HL-60/S4 treated with phorbol 12-myristate 13-acetate at 8.2 ng/mL for 4 days and 3 days (cell line): ENCODE data around the gene RNF44.

Experiments used
- in situ Hi-C: fragments of 300-500 bp; cut with MboI; formaldehyde crosslinking; loops from 2 replicates; pipeline ENCODE4 v1.15.0; 2022; ENCODE audit warnings: low sequenced_read_pairs

RNF44 gene

DNA sequence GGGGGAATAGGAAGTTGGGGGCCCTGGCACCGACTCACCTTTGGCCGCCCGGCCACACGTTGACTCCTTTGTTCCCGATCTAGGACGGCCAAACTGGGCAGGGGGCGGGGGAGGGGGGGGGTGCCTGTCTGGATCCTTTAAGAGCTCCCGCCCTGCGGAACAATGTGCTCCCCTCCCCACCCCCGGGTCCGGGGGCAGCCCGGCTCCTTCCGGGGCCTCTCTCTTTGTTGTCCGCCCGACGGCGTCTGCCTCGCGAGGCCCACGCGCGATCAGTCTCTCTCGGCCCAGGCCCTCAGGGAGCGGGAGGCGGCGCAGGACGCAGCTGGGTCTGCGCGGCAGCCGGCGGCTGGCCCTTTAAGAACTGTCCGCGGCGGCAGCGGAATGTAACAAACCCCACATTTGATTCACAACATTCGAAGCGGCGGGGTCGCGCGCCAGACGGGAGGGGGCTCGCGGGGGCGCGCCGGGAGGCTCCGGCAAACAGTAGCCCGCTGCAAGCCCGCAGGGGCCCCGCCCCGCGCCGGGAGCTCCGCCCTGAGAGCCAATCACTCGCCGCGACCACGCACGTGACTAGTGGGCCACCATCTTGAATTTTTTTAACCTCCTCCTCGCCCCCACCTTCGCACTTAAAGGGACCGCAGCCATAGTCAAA lies at the start of gene RNF44:
RNF44 (minus strand) TSS at position 501 of the 652 bp plus-strand sequence. CDS start 4,930 bp downstream, outside the sequence.
- in situ Hi-C loops: no loop called here

GRCh38 chr5:176583076-176583475 lies 45.9 kb upstream of the RNF44 start:
- in situ Hi-C loops: no loop called here

GRCh38 chr5:176581361-176581760 lies 44.2 kb upstream of the RNF44 start:
- in situ Hi-C loops: no loop called here

DNA sequence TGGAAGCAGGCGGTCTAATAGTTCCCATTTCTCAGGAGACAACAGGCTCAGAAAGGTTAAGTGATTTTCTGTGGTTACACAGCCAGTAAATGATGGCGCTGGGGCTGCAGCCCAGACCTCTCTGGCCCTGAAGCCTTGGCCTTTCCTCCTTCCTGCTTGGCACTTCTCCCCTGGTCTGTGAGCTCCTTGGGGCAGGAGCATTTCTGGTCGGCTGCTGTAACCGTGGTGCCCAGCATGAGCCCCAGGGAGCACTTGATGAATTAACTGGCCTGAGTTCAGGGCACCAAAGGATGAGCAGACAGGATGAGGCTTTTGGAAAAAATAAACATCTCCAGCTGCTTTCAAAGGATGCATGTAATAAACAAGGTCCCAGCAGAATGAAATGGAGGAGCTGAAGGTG lies 42.1 kb upstream of the RNF44 start:
- in situ Hi-C loops: no loop called here

DNA sequence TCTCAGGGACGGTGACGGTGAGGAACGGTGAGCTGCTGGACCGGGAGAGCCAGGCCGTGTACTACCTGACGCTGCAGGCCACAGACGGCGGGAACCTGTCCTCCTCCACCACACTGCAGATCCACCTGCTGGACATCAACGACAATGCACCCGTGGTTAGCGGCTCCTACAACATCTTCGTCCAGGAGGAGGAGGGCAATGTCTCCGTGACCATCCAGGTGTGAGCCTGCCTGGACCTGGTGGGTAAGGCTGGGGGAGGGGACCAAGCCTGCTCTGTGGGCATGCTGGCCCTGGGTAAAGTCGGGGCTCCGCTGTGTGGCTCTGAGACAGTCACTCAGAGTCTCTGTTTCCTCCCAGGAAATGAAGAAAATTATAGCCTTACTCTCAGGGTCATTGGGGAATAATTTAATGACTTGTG lies 41.2 kb upstream of the RNF44 start:
- in situ Hi-C loops: no loop called here

DNA sequence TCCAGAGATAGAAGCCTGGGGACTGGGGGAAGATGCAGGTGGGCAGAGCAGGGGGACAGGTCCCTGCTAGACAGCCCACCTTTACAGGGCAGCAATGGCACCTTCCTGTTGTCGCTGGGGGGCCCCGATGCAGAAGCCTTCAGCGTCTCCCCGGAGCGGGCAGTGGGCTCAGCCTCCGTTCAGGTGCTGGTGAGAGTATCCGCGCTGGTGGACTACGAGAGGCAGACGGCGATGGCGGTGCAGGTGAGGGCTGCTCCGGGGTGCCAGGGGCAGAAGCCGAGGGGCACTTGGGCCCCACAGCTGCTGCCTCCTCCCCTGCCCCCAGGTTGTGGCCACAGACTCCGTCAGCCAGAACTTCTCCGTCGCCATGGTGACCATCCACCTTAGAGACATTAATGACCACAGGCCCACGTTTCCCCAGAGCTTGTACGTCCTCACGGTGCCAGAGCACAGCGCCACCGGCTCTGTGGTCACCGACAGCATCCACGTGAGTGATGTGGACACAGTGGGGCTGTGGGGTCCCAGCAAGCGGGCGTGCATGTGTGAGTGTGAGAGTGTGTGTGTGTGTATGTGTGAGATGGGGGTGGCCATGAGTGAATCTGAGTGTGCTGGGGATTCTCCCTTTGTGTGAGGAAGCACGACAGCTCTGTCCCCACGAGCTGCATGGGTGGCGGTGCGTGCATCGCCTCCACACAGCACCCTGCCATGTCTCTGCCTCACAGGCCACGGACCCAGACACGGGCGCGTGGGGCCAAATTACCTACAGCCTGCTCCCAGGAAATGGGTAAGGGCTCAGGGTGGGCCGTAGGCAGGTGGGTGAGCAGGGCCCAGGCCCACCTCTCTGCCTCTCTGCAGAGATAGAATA lies 40.3 kb upstream of the RNF44 start:
- in situ Hi-C loops: no loop called here

DNA sequence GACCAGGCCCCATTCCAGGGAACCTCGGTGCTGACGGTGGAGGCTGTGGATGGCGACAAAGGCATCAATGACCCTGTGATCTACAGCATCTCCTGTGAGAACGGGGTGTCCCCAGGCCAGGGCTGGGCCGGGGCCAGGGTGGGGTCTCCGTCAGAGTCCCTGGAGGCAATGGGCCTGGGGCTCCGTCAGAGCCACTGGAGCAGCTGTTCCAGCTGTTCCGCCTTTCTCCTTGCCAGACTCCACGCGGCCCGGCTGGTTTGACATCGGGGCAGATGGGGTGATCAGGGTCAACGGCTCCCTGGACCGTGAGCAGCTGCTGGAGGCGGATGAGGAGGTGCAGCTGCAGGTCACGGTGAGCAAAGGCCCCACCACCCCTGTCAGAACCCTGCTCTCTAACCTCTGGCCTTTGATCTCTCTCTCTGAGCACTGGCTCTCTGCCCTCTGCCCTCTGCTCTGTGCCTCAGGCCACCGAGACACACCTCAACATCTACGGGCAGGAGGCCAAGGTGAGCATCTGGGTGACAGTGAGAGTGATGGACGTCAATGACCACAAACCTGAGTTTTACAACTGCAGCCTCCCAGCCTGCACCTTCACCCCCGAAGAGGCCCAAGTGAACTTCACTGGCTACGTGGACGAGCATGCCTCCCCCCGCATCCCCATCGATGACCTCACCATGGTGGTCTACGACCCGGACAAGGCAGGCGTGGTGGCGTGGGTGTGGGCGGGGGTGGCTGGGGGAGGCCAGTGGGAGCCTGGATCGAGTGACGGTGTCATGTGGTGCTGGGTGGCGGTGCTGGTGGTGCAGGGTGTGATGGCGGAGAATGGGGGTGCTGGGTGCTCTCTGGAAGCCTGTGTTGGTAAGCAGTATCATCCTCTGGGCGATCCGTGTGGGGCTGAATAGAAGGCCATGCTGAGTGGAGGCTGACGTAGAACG lies 38.6 kb upstream of the RNF44 start:
- in situ Hi-C loops: no loop called here

DNA sequence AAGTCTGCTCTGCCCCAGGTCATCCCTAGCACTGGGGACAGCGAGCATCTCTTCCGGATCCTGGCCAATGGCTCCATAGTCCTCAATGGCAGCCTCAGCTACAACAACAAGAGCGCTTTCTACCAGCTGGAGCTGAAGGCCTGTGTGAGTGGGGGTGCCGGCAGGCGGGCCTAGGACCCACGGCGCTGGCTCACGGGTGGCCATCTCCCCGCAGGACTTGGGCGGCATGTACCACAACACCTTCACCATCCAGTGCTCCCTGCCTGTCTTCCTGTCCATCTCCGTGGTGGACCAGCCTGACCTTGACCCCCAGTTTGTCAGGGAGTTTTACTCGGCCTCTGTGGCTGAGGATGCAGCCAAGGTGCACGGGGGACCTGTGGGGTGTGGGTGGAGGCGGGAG lies 37.9 kb upstream of the RNF44 start:
- in situ Hi-C loops: no loop called here

- in situ Hi-C loops: no loop called here
These were observed 37.0 kb upstream of the RNF44 start for GRCh38 chr5:176574297-176574591.

GRCh38 chr5:176573564-176574296 lies 36.5 kb upstream of the RNF44 start:
- in situ Hi-C loops: no loop called here

DNA sequence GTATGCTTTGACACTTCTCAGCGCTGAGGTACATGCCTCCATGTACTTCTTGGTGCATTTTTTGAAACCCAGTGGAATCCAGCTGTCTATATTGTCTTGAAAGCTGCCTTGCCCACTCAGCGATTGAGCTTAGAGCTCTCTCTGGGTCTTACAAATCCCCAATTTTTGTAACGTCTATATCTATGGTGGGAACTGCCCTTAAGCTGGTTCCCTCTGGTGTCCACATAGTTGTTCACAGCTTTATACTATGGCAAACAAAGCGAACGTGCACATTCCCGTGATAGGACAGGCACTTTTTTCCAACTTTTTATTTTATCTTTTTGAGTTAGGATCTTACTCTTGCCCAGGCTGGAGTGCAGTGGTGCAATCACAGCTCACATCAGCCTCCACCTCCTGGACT lies 32.8 kb upstream of the RNF44 start:
- in situ Hi-C loops: no loop called here

GRCh38 chr5:176568657-176569056 lies 31.5 kb upstream of the RNF44 start:
- in situ Hi-C loops: no loop called here

- in situ Hi-C loops: no loop called here
These were observed 28.6 kb upstream of the RNF44 start for GRCh38 chr5:176565760-176566288.

GRCh38 chr5:176564002-176564401 lies 26.8 kb upstream of the RNF44 start:
- in situ Hi-C loops: no loop called here

DNA sequence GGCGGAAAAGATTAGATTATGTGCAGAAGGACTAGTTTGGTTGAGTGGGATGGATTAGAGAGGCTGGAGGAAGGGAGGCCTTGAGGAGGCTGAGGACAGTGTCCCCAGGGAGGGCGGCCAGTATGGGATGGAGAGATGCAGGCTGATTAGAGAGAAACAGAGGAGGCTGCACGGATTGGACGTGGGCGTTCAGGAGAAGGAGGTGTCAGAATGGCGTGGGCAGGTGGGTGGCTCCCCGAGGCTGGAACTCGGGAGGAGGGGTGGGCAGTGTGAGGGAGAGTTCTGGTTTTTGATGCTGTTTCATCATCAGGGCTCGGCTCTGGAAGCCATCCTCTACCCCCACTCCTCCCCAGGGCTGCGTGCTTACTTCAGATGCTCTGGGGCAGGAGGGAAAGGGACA lies 25.0 kb upstream of the RNF44 start:
- in situ Hi-C loops: no loop called here

DNA sequence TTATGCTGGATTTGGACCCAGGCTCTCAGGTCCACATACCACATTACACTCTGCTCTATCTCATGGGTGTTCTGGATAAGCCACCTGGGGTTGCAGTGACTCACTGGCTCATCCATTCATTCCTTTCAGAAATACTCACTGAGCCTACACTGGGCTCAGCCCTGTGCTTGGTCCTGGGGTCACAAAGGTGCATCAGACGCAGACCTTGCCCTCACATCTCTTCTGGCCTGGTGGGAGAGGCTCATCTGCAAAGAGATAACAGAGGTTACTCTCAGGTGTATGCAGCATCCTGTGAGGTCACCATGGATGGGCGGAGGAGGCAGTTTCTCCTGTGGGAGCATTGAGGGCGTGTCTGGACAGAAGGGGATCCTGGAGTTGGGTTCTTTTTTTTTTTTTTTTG lies 24.1 kb upstream of the RNF44 start:
- in situ Hi-C loops: no loop called here

DNA sequence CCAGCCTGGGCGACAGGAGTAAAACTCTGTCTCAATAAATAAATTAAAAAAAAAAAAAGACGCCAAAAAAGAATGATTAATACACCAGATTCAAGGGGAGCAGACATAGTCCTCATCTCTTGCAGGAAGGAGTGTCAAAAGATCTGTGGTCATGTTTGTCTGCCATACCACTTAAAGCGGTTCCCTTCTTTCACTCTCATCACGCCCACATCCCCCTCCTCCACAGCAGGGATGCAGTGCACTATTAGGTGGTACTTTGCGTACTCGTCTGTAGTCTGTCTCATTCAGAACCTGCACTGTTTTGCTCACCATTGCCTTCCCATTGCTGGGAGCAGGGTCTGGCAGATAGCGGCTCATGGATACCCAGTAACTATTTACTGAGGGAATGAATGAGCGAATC lies 23.2 kb upstream of the RNF44 start:
- in situ Hi-C loops: no loop called here

DNA sequence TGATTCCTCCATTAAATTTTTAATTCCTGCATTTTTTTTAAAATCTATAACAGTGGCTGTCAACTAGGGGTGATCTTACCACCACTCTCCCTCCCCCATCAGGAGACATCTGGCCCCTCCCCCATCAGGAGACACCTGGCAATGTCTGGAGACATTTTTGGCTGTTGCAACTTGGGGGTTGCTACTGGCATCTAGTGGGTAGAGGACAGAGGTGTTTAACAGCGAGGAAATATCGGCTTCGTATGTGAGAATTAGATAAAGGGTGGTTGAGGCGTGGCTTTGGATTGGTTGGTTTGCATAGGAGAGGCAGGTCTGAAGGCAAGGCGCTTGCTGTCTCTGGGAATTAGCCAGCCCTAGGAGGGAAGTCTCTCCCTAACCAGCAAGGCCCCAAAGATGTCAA lies 22.5 kb upstream of the RNF44 start:
- in situ Hi-C loops: no loop called here

- in situ Hi-C loops: no loop called here
These were observed 20.6 kb upstream of the RNF44 start for GRCh38 chr5:176557846-176558245.

DNA sequence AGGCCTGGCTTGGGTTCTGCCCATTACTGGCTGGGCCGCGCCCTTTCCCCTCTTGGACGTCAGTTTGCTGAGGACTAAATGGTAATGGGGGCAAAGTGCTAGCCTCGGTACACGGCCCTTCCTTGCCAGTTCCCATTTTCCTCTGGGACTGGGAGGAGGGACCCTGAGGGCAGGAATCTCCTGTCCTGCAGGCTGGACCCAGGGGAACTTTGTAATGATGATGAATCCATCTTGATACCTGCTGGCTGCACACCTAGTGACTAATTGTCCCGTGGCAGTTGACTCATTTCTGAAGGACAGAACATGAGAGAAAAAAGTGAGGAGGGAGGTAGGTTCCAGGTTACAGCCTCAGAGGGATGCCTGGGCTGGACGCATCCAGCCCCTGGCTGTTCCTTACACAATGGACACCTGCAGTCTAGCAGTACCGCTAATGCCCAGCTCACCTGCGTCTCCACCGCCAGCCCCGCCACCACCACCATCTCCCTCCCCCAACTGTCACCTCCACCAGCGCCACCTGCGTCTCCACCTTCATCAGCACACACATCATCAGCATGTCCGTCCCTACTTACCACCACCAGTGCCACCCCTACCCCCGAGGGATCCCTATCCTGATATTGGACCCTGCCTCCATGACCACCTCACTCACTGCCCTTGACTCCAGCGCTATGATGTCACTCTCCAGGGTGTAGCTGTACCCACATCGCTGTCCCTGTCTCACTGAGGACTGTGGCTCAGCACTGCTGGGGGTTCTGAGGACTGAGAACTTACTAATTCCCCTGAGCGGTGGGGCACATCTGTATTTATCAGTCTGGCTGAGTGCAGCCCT lies 16.3 kb upstream of the RNF44 start:
- in situ Hi-C loops: no loop called here
